Uterus (tissue), 2 donors: ENCODE measurements around the gene LRBA.

Experiments used
- POLR2A ChIP-seq, 2 donors: fragments of 450-650 bp; IDR thresholded peaks; one replicate each; pipeline ENCODE4 v1.6.1; 2016; ENCODE audit warnings: antibody characterized with exemption in 2 of 2, mild to moderate bottlenecking in 1 of 2, moderate library complexity in 1 of 2
- TF ChIP-seq, protein P1 (sequence below), 4 experiments: fragments of 200-600 bp in 2 of 4; fragments of 450-650 bp in 2 of 4; sonication (generic) in 2 of 4; IDR thresholded peaks; one replicate each; pipeline ENCODE4 v1.5.1; 2016 to 2019; ENCODE audit warnings: antibody characterized with exemption in 4 of 4, mild to moderate bottlenecking in 2 of 4, moderate library complexity in 1 of 4

DNA sequence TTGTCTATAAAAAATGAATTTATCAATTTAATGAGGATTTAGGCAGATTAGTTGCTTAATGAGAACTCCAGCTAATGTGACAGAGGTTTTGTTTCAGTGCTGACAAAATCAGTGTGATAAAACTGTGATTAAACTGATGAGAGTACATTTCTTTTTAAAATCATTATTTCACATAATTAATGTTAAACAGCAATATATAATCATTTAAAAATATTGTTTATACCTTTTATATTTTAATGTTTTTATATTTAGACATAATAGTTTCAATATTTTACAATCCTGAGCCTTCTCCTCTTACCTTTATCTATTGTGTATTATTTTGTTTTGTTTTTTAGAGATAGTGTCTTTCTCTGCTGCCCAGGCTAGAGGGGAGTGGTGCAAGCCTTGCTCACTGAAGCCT lies 480.3 kb downstream of the LRBA start:
- TF ChIP-seq, protein P1, sequence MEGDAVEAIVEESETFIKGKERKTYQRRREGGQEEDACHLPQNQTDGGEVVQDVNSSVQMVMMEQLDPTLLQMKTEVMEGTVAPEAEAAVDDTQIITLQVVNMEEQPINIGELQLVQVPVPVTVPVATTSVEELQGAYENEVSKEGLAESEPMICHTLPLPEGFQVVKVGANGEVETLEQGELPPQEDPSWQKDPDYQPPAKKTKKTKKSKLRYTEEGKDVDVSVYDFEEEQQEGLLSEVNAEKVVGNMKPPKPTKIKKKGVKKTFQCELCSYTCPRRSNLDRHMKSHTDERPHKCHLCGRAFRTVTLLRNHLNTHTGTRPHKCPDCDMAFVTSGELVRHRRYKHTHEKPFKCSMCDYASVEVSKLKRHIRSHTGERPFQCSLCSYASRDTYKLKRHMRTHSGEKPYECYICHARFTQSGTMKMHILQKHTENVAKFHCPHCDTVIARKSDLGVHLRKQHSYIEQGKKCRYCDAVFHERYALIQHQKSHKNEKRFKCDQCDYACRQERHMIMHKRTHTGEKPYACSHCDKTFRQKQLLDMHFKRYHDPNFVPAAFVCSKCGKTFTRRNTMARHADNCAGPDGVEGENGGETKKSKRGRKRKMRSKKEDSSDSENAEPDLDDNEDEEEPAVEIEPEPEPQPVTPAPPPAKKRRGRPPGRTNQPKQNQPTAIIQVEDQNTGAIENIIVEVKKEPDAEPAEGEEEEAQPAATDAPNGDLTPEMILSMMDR (IDR thresholded peaks at IDR 0.05): no peak
- no peak for TF ChIP-seq POLR2A (IDR thresholded peaks at IDR 0.05)
